ENCODE measurements around the gene MCM8.

GRCh38 chr20:5969348-5969935, 19.0 kb downstream of the MCM8 start:
- TF ChIP-seq CTCF (conservative IDR thresholded peaks at IDR 0.05; ENCODE audit: low read length): no peak
- TF ChIP-seq EZH2phosphoT487 (IDR thresholded peaks at IDR 0.05; ENCODE audit: borderline replicate concordance, low read depth, low read length): no peak

Measured in OCI-LY7 (cell line).